Measurements from ENCODE around the gene LIPI. TPM values are rescaled to one million over a fixed set of nuclear protein-coding genes. Genes with fewer than 3 reads are reported as not detected.
A peak's percentile ranks its signal among the peaks of the same experiment; 100 is the strongest.

The LIPI gene
- total RNA-seq, 1 donor from 2014 or later, result not detected

DNA sequence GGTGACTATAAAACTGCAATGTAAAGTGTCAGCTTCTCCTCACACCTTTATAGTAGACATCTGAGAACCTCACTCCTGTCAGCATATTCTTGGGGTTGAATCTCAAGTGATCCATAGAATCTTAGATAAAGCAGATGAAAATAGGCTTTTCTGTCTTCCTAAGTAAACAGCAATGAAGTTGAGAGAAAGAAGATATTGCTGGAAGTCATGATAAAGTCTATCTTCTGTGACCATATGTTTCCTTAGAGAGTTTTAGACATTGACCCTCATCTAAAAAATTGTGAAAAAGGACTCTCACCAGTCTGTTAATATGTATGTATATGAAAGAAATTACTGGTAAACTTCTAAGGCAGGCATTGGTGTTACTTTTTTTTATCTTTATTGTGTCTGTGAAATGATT is 66.8 kb downstream of the LIPI start:
- Histone ChIP-seq H3K27me3 (ENCODE audit: control insufficient read depth, insufficient read depth, low read length) (no peaks in the 10 kb centered on the region), H3K4me3 (ENCODE audit: low read depth, low read length) (no peak overlapping the region), H3K36me3 (ENCODE audit: control insufficient read depth, insufficient read depth, low read length) (no peaks in the 10 kb centered on the region)
- DNase-seq (ENCODE audit: low read depth), result no peak
- TF ChIP-seq, protein P1, sequence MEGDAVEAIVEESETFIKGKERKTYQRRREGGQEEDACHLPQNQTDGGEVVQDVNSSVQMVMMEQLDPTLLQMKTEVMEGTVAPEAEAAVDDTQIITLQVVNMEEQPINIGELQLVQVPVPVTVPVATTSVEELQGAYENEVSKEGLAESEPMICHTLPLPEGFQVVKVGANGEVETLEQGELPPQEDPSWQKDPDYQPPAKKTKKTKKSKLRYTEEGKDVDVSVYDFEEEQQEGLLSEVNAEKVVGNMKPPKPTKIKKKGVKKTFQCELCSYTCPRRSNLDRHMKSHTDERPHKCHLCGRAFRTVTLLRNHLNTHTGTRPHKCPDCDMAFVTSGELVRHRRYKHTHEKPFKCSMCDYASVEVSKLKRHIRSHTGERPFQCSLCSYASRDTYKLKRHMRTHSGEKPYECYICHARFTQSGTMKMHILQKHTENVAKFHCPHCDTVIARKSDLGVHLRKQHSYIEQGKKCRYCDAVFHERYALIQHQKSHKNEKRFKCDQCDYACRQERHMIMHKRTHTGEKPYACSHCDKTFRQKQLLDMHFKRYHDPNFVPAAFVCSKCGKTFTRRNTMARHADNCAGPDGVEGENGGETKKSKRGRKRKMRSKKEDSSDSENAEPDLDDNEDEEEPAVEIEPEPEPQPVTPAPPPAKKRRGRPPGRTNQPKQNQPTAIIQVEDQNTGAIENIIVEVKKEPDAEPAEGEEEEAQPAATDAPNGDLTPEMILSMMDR (IDR thresholded peaks at IDR 0.05; ENCODE audit: insufficient read depth, low read length, poor library complexity, severe bottlenecking), result no peak

DNA sequence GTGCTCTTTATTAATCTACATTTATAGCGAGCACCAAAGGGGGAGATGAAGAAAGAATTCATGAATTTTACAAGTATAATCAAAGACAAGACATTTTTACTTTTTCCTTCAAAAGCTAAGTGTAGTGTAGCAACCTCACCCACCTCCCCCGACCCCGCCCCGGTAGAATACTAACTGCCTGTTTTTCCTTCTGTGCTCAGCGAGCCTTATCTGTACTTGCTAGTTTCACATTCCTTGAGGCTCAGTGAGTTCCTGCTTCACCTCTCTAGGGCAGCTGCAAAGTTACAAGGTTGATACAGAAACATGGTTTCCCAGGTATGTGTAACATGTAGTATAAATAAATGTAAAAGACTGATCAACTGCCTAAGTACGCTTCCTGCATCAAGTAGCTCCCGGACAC is 86.5 kb downstream of the LIPI start:
- Histone ChIP-seq H3K36me3 (ENCODE audit: control insufficient read depth, insufficient read depth, low read length) (no peaks in the 10 kb centered on the region), H3K4me3 (ENCODE audit: low read depth, low read length) (no peak overlapping the region), H3K27me3 (ENCODE audit: control insufficient read depth, insufficient read depth, low read length) (no peaks in the 10 kb centered on the region)
- TF ChIP-seq, protein P1 (IDR thresholded peaks at IDR 0.05; ENCODE audit: insufficient read depth, low read length, poor library complexity, severe bottlenecking), result no peak
- no peak for DNase-seq (ENCODE audit: low read depth)

DNA sequence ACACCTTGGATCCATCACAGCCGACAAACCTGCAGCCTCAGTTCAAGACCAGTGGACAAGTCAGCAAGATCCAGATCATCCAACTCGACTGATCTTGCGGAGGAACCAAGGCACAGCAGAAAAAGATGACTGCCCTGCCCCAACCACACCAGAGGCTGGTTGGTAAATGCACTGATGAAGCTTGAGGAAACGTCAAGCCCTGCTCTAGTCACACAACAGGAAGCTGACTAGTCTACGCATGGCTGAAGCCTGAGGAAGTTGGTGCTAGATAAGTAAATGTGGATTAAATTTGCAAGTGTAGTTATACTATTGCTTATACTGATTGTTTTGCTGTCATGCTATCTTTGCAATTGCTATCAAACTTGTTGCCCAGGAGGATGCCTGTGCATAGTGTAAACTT is 89.0 kb downstream of the LIPI start:
- DNase-seq (ENCODE audit: low read depth), result no peak
- Histone ChIP-seq H3K36me3 (ENCODE audit: control insufficient read depth, insufficient read depth, low read length) (no peaks in the 10 kb centered on the region), H3K4me3 (ENCODE audit: low read depth, low read length) (no peak overlapping the region), H3K27me3 (ENCODE audit: control insufficient read depth, insufficient read depth, low read length) (no peaks in the 10 kb centered on the region)
- TF ChIP-seq, protein P1 (IDR thresholded peaks at IDR 0.05; ENCODE audit: insufficient read depth, low read length, poor library complexity, severe bottlenecking), result no peak

- H3K36me3 ChIP-seq (ENCODE audit: control insufficient read depth, insufficient read depth, low read length), result no peaks in the 10 kb centered on the region
- no peaks in the 10 kb centered on the region for H3K27me3 ChIP-seq (ENCODE audit: control insufficient read depth, insufficient read depth, low read length)
- H3K4me3 ChIP-seq (ENCODE audit: low read depth, low read length), result no peak overlapping the region
- DNase-seq (ENCODE audit: low read depth), result no peak
- TF ChIP-seq, protein P1 (IDR thresholded peaks at IDR 0.05; ENCODE audit: insufficient read depth, low read length, poor library complexity, severe bottlenecking), result peak; percentile 48
Measured at GRCh38 chr21:14120091-14120734, 90.5 kb downstream of the LIPI start.

DNA sequence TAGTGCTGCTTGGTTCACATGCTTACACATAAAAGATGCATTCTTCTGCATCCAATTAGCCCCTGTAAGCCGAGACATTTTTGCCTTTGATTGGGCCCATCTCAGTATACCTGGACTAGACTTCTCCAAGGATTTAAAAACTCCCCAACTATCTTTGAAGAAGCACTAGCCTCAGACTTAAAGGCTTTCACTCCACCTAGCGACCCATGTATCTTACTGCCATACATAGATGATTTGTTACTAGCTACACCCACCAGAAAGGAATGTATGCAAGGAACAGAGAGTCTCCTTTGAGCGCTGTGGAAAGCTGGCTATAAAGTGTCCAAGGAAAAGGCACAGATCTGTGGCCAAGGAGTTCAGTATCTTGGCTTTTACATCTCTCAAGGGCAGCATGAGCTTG is 91.7 kb downstream of the LIPI start:
- TF ChIP-seq, protein P1 (IDR thresholded peaks at IDR 0.05; ENCODE audit: insufficient read depth, low read length, poor library complexity, severe bottlenecking), result no peak
- DNase-seq (ENCODE audit: low read depth), result no peak
- Histone ChIP-seq H3K27me3 (ENCODE audit: control insufficient read depth, insufficient read depth, low read length) (no peaks in the 10 kb centered on the region), H3K4me3 (ENCODE audit: low read depth, low read length) (no peak overlapping the region), H3K36me3 (ENCODE audit: control insufficient read depth, insufficient read depth, low read length) (no peaks in the 10 kb centered on the region)

DNA sequence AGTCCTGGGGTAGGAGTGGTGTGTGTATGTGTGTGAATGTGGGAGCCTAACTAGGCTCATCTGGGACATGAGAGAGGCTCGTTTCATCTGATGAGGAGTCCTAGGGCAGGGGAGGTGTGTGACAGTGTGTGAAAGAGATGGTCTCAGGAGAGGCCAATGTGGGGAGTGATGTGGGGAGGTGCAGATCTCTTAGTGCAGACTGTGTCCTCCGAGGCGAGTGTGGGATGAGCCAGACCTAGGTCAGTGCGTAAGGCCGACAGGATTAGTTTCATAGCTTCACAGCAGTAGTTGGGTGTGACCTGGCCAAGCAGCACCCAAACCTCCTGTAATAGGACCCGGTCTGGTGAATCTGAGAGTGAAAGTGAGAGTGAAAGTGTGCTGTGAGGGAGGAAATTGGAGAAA is 94.7 kb downstream of the LIPI start:
- H3K36me3 ChIP-seq (ENCODE audit: control insufficient read depth, insufficient read depth, low read length), result no peaks in the 10 kb centered on the region
- H3K27me3 ChIP-seq (ENCODE audit: control insufficient read depth, insufficient read depth, low read length), result no peaks in the 10 kb centered on the region
- TF ChIP-seq, protein P1 (IDR thresholded peaks at IDR 0.05; ENCODE audit: insufficient read depth, low read length, poor library complexity, severe bottlenecking), result no peak
- DNase-seq (ENCODE audit: low read depth), result no peak
- no peak overlapping the region for H3K4me3 ChIP-seq (ENCODE audit: low read depth, low read length)

Data from kidney epithelial cell (primary cell).